GM23248 (cell line): Measurements from ENCODE around the gene PM20D1. TPM values are rescaled to one million over a fixed set of nuclear protein-coding genes. Genes with fewer than 3 reads are reported as not detected.

Experiments used
- DNase-seq: peaks from one replicate; pipeline ENCODE4 v3.0.0-alpha.2; 2015
- H2AFZ ChIP-seq: fragments of 200-600 bp; sonication (generic); 2 replicates; pipeline ENCODE4 v1.6.1; 2016; ENCODE audit warnings: antibody characterized with exemption
- H3F3A ChIP-seq: fragments of 200-600 bp; sonication (generic); 2 replicates; pipeline ENCODE4 v1.6.1; 2016; ENCODE audit warnings: mild to moderate bottlenecking, antibody characterized with exemption, mixed run types; ENCODE audit not compliant: insufficient read depth
- H3K27ac ChIP-seq: fragments of 200-600 bp; sonication (generic); 2 replicates; pipeline ENCODE4 v1.5.1; 2016; ENCODE audit warnings: mild to moderate bottlenecking
- H3K27me3 ChIP-seq: fragments of 200-600 bp; sonication (generic); replicated peaks from 2 replicates; pipeline ENCODE4 v1.6.1; 2016; ENCODE audit warnings: mild to moderate bottlenecking; ENCODE audit not compliant: insufficient read depth
- H3K36me3 ChIP-seq: fragments of 200-600 bp; sonication (generic); 2 replicates; pipeline ENCODE4 v1.6.1; 2016; ENCODE audit warnings: low read depth, mild to moderate bottlenecking
- H3K4me1 ChIP-seq: fragments of 200-600 bp; sonication (generic); 2 replicates; pipeline ENCODE4 v1.6.1; 2016; ENCODE audit warnings: mild to moderate bottlenecking; ENCODE audit not compliant: insufficient read depth
- H3K4me2 ChIP-seq: fragments of 200-600 bp; sonication (generic); one replicate; pipeline ENCODE4 v1.6.1; 2016; ENCODE audit warnings: mild to moderate bottlenecking; ENCODE audit not compliant: unreplicated experiment
- H3K4me3 ChIP-seq: fragments of 200-600 bp; sonication (generic); 2 replicates; pipeline ENCODE4 v1.5.1; 2016; ENCODE audit warnings: mild to moderate bottlenecking
- H3K79me2 ChIP-seq: fragments of 200-600 bp; sonication (generic); 2 replicates; pipeline ENCODE4 v1.6.1; 2016; ENCODE audit warnings: mild to moderate bottlenecking; ENCODE audit not compliant: insufficient read depth
- H3K9ac ChIP-seq: fragments of 200-600 bp; sonication (generic); 2 replicates; pipeline ENCODE4 v1.6.1; 2016; ENCODE audit warnings: mild to moderate bottlenecking
- H3K9me2 ChIP-seq: fragments of 200-600 bp; sonication (generic); 2 replicates; pipeline ENCODE4 v1.6.1; 2016; ENCODE audit warnings: mixed run types, mild to moderate bottlenecking, moderate library complexity; ENCODE audit not compliant: insufficient read depth
- H3K9me3 ChIP-seq: fragments of 200-600 bp; sonication (generic); one replicate; pipeline ENCODE4 v1.6.1; 2017; ENCODE audit warnings: low read depth
- H4K20me1 ChIP-seq: fragments of 200-600 bp; sonication (generic); 2 replicates; pipeline ENCODE4 v1.6.0; 2016; ENCODE audit not compliant: insufficient read depth
- EZH2 ChIP-seq: fragments of 200-600 bp; sonication (generic); IDR thresholded peaks from 2 replicates; pipeline ENCODE4 v1.6.1; 2018; ENCODE audit warnings: antibody characterized with exemption, mild to moderate bottlenecking; ENCODE audit not compliant: insufficient read depth, poor library complexity, severe bottlenecking
- EZH2phosphoT487 ChIP-seq: fragments of 200-600 bp; sonication (generic); IDR thresholded peaks from 2 replicates; pipeline ENCODE4 v1.6.1; 2018; ENCODE audit warnings: antibody characterized with exemption, moderate library complexity, mild to moderate bottlenecking, low read depth; ENCODE audit not compliant: insufficient read depth
- WGBS, 2 experiments: methylation state at CpG; one replicate each; pipeline ENCODE4 v1.1.6; 2015 to 2017; ENCODE audit warnings: low lambda C conversion rate in 2 of 2, low coverage in 1 of 2; ENCODE audit errors: missing lambda C conversion rate in 2 of 2; 5-methylcytosine and 5-hydroxymethylcytosine counted together
- in situ Hi-C: fragments of 300-500 bp; cut with MboI; formaldehyde crosslinking; loops from 2 replicates; pipeline ENCODE4 v1.15.0; 2020
- polyA plus RNA-seq: library from polyadenylated mRNA; unstranded; fragments of >200 nt; fragmentation: Nextera tagmentation; extraction: Ambion mirVana; gene quantifications from 2 replicates; pipeline ENCODE4 v1.2.1, GENCODE V29; 2016
- total RNA-seq: library from RNA; depleted of rRNA; stranded (reverse); fragments of >200 nt; shearing (Covaris generic); gene quantifications from 2 replicates; pipeline ENCODE4 v1.2.3, GENCODE V29; 2014

The PM20D1 gene
- total and polyA plus RNA-seq, 2 experiments from 2014 or later: 0.11 to 0.22 TPM

DNA sequence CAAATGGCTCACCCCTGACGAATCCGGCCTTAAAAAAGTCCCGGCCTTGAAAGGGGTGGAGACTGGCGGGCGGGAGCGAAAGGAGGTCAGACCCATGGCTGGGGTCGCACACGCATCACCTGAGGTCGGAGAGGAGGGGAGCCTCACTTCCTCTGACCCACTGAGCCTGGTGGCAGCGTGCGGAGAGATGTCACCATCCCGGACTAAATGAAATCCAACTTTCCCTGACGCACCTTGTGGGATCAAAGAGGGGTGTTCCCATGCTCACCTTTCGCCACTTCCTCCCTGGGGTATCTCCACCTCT, 36.2 kb downstream of the PM20D1 start:
- Histone ChIP-seq H3K9ac (peak overlapping the region; percentile 83), H4K20me1 (no peaks in the 10 kb centered on the region), H3K9me3 (no peaks in the 10 kb centered on the region), H3K27ac (peak overlapping the region; percentile 28), H3K4me2 (peak overlapping the region; percentile 76), H3K4me3 (peak overlapping the region; percentile 89), H3K36me3 (no peaks in the 10 kb centered on the region), H3F3A (0 out of 2 replicates have a peak, but pooled peaks cover 8% of the 10 kb centered on the region), H3K4me1 (peaks cover 12% of the 10 kb centered on the region), H3K79me2 (peaks cover 38% of the 10 kb centered on the region), H3K9me2 (no peaks in the 10 kb centered on the region), H2AFZ (peak overlapping the region; percentile 92), H3K27me3 (no peaks in the 10 kb centered on the region)
- no peak for TF ChIP-seq EZH2phosphoT487
- no peak for TF ChIP-seq EZH2
- no peak for DNase-seq
- 2 to 3% methylated on average over 14 of the region's 14 CpGs for WGBS, 2 experiments
- in situ Hi-C loops: no loop called here

DNA sequence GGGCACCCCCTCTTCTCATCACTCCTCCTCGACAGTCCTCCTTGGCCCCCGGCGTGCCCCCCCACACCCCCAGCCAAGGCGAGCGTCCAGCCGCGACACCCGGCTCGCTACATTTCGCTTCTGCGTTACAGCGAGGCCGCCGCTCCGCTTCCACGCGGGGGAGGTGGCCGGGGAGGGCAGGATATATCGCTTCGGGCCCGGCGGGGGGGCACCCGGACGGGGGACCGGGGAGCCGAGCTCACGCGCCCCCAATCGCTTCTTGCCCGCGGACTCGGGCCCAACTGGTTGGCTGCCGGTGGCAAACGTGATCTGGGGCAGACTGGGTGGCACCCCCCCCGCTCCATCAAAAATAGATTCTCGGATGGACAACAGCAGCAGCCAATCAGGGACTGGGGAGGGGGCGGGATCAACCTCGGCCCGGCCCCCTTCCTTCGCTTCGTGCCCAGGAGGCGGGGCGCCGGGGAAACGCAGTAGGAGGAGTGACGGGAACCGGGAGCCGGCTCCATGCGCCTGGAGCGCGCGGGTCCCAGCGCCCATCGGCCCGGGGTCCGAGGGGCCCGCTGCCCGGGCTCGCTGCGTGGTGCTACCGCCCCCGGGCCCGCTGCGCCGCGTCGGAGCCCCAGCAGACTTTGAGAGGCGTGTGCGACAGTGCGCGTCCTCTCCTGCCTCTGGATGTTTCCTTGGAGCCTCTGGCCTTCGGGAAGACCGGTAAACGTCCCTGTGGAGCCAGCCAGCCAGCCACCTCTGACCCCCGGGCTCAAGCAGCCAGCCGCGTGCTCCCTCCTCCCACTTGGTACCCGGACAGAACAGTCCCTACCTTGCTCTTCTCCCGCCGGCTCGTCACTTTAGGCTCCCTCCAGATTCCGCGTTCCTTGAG, 36.8 kb downstream of the PM20D1 start, which contains the start of gene SLC41A1:
SLC41A1 (minus strand) TSS at position 321 of the 877 bp plus-strand sequence. CDS start 2,757 bp downstream, outside the sequence.
- H3K36me3 ChIP-seq: no peaks in the 10 kb centered on the region
- H3K9me3 ChIP-seq: no peaks in the 10 kb centered on the region
- H3K9ac ChIP-seq: peak within 1 kb of the TSS; percentile 83
- H3K27ac ChIP-seq: peak within 1 kb of the TSS; percentile 35
- 1 to 2% methylated on average over 51 to 68 of the region's 83 CpGs for WGBS, 2 experiments
- peak; percentile 96 for DNase-seq
- no peaks in the 10 kb centered on the region for H3K27me3 ChIP-seq
- no peaks in the 10 kb centered on the region for H4K20me1 ChIP-seq
- H3K4me2 ChIP-seq: peak within 1 kb of the TSS; percentile 97
- H3K4me1 ChIP-seq: peaks cover 12% of the 10 kb centered on the region
- peak within 1 kb of the TSS; percentile 92 for H2AFZ ChIP-seq
- no peak for TF ChIP-seq EZH2phosphoT487
- TF ChIP-seq EZH2: no peak
- in situ Hi-C loops: no loop called here
- H3K4me3 ChIP-seq: peak within 1 kb of the TSS; percentile 89
- 0 out of 2 replicates have a peak, but pooled peaks cover 8% of the 10 kb centered on the region for H3F3A ChIP-seq
- no peaks in the 10 kb centered on the region for H3K9me2 ChIP-seq
- H3K79me2 ChIP-seq: peaks cover 44% of the 10 kb centered on the region

DNA sequence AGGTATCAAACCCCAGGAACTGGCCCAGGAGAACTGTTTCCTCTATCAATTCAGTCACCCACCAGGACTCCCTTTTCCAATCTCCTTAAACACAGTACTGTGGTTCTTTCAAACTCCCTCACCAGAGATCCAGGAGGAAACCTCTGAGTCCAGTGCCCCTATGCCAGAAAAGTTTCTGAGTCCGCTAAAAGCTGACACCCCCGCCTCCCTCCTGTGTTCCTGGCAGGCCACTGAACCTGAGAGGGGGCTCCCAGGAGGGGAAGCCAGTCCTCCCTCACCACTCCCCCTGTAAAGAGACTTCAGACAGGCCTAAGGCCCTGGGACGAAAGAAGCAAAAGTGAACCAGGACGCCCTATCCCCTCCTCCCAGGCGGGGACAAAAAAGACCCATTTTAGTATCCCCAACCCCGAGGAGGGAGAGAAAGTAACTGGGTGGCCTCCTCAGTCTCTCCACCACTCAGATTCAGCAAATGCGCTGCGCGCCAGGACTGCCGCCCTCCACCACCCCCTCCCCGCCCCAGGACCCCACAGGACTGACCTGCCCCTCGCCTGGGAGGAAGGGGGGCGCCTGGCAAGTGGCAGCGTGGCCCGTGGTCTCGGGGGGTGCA, 37.6 kb downstream of the PM20D1 start:
- Histone ChIP-seq H2AFZ (peak overlapping the region; percentile 92), H3K4me2 (peak overlapping the region; percentile 97), H3K9me2 (no peaks in the 10 kb centered on the region), H3K36me3 (no peaks in the 10 kb centered on the region), H3K27ac (peak overlapping the region; percentile 35), H3K79me2 (peaks cover 52% of the 10 kb centered on the region), H3K4me1 (peaks cover 12% of the 10 kb centered on the region), H3K4me3 (peak overlapping the region; percentile 89), H3F3A (0 out of 2 replicates have a peak, but pooled peaks cover 8% of the 10 kb centered on the region), H3K9me3 (no peaks in the 10 kb centered on the region), H3K9ac (peak overlapping the region; percentile 83), H3K27me3 (no peaks in the 10 kb centered on the region), H4K20me1 (no peaks in the 10 kb centered on the region)
- peak; percentile 48 for DNase-seq
- TF ChIP-seq EZH2 (no peak), EZH2phosphoT487 (no peak)
- 0 to 4% methylated on average over 9 to 16 of the region's 16 CpGs for WGBS, 2 experiments
- in situ Hi-C loops: no loop called here

DNA sequence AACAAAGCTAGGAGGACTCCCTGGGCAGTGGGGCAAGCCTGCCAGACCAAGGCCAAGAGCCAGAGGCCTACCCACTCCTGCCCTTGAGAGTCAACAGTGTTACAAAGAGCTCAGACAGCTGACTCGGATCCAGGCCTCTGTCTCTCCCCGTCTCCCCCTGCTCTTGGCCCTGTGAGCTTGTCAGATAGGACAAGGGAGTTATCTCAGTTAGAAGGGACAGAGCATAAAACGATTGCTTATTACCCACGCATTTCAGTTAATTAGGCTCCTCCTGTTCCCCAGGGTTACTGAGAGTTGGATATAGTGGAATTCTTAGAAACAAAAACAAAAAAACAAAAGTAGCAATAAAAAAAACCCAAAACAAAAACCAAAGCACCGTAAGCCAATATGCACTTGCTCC, 38.3 kb downstream of the PM20D1 start:
- Histone ChIP-seq H3F3A (0 out of 2 replicates have a peak, but pooled peaks cover 8% of the 10 kb centered on the region), H3K27ac (peak overlapping the region; percentile 35), H3K9me2 (no peaks in the 10 kb centered on the region), H3K27me3 (no peaks in the 10 kb centered on the region), H3K4me3 (peak overlapping the region; percentile 89), H3K4me2 (peak overlapping the region; percentile 97), H3K36me3 (no peaks in the 10 kb centered on the region), H3K9ac (peak overlapping the region; percentile 83), H3K9me3 (no peaks in the 10 kb centered on the region), H3K4me1 (peaks cover 12% of the 10 kb centered on the region), H2AFZ (peak overlapping the region; percentile 92), H3K79me2 (peaks cover 58% of the 10 kb centered on the region), H4K20me1 (no peaks in the 10 kb centered on the region)
- in situ Hi-C loops: no loop called here
- TF ChIP-seq EZH2 (no peak), EZH2phosphoT487 (no peak)
- 6 to 19% methylated on average over 5 of the region's 5 CpGs for WGBS, 2 experiments
- DNase-seq: peak; percentile 42
